Prostate gland (tissue), 2 donors: Measurements from ENCODE around the gene NEDD4L.

Source experiments
- POLR2A ChIP-seq: fragments of 450-650 bp; IDR thresholded peaks from one replicate; pipeline ENCODE4 v1.6.1; 2016; ENCODE audit warnings: antibody characterized with exemption, mild to moderate bottlenecking
- TF ChIP-seq, protein P1 (sequence below), 4 experiments: fragments of 200-600 bp in 2 of 4; fragments of 450-650 bp in 2 of 4; sonication (generic) in 2 of 4; IDR thresholded peaks; 1 replicate in 3 of 4; 2 replicates in 1 of 4; pipeline ENCODE4 v1.5.1; 2016 to 2019; ENCODE audit warnings: antibody characterized with exemption in 4 of 4, mild to moderate bottlenecking in 2 of 4, moderate library complexity in 2 of 4

DNA sequence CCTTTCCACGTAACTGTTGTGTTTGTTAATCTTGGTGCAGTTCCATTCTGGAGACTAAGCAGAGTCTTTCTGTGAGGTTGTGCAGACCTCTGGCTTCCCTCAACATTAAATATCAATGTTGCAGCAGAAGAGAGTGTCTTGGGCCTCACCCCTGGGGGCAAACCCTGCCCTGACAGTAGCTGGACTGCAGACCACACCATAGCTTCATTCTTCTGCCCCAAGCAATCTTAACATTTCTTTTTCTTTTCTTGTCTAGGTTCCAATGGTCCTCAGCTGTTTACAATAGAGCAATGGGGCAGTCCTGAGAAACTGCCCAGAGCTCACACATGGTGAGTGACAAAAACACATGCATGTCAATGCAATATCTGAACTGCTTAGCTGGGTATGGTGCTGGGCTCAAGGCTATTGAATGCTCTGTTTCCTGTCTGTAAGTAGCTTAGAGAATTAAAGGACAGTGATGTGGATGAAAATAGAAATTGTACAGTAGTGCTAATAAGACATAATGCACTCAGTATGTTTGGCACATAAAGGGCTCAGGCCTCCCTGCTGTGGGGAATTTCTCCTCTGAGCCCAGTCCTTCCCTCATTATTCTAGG is 347.3 kb downstream of the NEDD4L start:
- TF ChIP-seq, protein P1, sequence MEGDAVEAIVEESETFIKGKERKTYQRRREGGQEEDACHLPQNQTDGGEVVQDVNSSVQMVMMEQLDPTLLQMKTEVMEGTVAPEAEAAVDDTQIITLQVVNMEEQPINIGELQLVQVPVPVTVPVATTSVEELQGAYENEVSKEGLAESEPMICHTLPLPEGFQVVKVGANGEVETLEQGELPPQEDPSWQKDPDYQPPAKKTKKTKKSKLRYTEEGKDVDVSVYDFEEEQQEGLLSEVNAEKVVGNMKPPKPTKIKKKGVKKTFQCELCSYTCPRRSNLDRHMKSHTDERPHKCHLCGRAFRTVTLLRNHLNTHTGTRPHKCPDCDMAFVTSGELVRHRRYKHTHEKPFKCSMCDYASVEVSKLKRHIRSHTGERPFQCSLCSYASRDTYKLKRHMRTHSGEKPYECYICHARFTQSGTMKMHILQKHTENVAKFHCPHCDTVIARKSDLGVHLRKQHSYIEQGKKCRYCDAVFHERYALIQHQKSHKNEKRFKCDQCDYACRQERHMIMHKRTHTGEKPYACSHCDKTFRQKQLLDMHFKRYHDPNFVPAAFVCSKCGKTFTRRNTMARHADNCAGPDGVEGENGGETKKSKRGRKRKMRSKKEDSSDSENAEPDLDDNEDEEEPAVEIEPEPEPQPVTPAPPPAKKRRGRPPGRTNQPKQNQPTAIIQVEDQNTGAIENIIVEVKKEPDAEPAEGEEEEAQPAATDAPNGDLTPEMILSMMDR (IDR thresholded peaks at IDR 0.05): no peak
- no peak for TF ChIP-seq POLR2A
